Measurements from ENCODE around the gene SLX4IP.

Gene SLX4IP

DNA sequence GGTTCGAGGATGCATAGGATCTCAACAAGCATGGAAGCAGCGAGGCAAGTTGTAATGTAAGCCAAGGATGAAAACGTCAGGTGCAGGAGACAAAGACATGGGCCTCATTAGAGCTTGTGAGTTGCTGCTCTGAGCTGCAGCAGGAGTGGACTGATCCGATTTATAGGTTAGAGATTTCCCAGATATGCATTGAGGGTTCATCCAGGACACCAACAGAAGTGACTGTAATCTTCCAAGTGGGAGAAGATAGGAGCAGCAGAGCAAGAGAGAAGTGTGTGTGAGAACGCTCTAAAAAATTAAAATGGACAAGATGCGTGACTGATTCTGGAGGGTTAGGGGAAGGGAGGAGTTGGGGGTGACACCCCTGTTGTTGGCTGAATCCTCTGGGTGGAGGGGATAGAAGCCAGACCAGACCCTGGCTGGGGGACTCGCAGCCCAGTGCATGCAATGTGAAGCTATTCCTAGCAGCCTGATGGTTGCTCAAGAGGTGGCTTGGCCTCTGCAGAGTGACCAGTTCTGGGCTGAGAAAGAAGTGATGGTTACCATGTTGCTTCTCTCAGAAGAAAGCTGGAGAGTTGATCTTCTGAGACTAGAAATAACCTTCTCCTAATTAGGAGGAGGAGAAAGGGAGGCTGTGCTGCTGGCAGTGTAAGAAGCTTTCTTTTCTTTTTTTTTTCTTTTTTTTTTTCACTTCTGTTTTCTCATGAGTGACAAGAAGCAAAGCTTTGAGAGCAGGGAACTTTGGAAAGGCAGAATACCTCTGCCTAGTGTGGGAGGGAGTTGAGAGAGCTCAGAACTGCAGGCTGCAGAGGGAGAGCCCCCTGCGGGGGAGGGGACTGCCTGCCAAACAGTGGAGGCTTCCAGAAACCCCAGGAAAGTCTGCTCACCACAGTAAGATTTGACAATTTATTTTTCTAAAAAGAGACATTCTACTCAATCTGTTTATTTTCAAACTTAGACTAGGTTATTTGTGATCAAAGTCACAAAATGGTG is 116.9 kb downstream of the SLX4IP start:
- DNase-seq (ENCODE audit: low read depth) = no peak

DNA sequence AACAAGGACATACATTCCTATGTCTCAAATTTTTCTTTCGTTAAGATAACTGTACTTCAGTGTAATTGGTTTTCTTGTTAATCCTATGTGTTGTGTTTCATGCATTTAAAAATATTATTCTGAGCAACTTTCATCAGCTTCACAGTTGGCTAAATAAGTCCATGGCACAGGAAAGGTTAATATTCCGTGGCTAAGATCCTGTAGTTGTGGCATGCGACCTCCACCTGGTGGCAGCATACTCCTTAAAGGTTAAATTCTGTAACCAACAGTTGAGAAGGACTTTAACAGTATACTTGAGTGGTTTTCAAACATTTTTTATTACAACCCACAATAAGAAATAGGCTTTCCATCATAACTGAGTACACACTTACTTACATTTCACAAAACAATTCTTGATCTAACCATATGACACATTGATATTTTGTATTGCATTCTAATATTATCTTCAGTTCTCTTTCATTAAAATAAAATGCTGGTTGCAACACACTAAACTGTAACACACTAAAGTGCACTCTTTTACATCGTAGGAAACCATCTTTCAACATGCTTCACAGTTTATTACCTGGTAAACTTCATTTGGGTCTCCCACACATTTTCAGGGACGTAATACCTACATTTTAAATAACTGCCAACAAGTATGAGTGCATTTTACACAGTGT is 118.3 kb downstream of the SLX4IP start:
- DNase-seq (ENCODE audit: low read depth) = peak; percentile 7

DNA sequence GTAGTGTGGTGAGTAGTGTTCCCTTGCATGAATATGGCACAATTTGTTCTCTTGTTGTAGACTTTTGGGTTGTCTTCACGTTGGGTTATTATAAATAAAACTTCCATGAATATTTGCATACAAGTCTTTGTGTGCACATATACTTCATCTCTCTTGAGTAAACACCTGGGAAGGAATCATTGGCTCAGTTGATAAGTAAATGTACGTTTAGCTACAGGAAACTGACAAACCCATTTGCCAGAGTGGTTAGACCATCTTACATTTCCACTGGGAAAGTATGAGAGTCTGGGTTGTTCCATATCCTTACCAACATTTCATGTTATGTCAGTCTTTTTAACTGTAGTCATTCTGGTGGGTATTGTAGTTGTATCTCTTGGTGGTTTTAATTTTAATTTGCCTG is 119.2 kb downstream of the SLX4IP start:
- no peak for DNase-seq (ENCODE audit: low read depth)

- no peak for DNase-seq (ENCODE audit: low read depth)
Observed at GRCh38 chr20:10555393-10555792, 120.3 kb downstream of the SLX4IP start.

DNA sequence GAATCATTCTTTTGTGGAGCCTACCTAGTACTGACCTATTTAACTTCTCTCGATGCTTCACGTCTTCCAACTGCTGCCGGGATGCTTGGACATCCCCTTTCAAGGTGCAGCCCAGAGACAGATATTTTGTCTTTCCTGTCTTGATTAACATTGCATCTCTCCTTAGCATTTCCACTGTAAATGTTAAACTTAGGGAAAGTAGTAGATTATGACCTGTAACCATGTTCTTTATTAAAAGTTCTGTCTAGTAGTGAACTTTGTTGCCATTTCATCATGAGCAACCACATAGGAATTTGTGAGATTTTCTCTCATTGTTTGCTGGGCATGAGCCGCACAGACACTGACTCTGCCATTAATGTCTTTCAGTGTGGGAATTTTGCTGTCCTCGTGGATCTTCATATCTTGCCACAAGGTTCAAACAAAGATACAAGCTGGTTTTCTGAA is 120.8 kb downstream of the SLX4IP start:
- no peak for DNase-seq (ENCODE audit: low read depth)

GRCh38 chr20:10556519-10557083 is 121.5 kb downstream of the SLX4IP start:
- DNase-seq (ENCODE audit: low read depth) = no peak

DNA sequence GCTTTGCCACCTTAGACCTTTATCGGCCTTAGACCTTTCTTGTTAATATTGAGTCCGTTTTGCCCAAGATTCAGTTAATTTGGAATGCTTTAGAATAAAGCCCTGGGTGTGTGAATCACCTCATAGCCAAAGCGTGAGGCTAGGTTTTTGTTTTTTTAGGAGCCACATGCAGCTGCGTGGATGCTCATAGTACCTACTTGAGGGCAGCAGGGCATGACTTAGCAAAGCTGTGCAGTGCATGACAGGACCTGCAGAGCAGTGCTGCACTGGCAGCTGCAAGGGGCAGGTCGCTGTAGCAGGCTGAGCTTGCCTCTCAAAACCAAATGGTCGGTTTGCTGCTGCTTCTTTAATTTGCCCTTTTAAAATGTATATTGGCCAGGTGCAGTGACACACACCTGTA is 122.6 kb downstream of the SLX4IP start:
- DNase-seq (ENCODE audit: low read depth) = no peak

DNA sequence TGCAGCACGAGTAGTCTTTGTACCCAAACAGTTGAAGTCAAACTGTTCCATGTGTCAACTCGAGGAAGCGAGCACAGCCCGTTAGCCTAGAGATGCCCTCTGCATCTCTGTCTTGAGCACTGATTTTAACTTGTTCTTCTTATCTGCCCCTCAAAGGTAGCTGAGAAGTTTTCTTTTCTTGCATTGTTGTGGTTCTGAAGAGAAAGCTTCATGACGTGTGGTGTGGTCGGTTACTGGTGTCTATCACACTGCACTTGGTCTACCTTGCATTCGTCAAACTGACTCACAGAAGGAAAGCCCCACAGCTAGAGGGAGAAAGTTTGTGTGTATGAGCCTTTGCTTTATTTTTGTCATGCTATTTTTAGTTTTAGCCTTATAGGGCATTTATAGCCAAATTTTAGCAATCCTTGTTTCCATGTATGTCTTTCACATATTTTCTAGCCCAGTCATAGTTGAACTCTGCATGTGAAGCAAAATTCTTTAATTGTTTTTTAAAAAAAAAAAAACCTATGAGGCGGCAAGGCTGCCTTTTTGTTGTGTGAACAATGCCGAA is 123.6 kb downstream of the SLX4IP start:
- DNase-seq (ENCODE audit: low read depth) = peak; percentile 21

GRCh38 chr20:10559266-10559665 is 124.2 kb downstream of the SLX4IP start:
- DNase-seq (ENCODE audit: low read depth) = no peak

DNA sequence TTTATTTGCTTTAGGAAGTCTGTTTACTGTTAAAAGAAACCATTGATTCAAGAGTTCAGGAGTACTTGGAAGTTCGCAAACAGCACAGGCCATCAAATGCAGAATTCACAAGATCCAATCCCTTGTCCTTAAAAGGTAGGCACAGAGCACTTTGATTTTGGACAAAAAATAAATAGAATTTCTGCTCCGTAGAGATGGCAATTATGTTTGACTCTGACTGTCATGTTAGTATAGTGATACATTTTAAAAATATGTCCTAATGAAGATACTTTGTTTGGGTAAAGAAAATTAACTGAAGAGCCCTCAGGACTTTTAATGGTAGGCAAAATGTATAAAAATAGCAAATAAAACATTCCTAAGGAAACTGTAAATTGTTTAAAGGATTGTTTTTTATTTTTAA is 125.6 kb downstream of the SLX4IP start:
- no peak for DNase-seq (ENCODE audit: low read depth)

DNA sequence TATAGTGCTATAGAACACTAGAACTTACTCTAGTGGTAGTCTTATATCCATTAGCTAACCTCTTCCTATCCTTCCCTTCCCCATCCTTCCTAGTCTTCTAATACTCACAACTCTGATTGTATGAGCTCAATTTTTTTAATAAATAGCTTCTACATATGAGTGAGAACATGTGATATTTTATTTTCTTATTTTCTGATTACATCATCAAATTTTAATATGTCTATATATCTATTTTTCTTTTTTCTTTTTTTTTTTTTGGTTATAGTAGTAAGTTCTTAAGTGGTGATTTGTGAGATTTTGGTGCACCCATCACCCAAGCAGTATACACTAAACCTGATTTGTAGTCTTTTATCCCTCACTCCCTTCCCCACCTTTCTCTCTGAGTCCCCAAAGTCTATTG is 126.2 kb downstream of the SLX4IP start:
- DNase-seq (ENCODE audit: low read depth) = no peak

- no peak for DNase-seq (ENCODE audit: low read depth)
Observed at GRCh38 chr20:10562899-10563298, 127.8 kb downstream of the SLX4IP start.

DNA sequence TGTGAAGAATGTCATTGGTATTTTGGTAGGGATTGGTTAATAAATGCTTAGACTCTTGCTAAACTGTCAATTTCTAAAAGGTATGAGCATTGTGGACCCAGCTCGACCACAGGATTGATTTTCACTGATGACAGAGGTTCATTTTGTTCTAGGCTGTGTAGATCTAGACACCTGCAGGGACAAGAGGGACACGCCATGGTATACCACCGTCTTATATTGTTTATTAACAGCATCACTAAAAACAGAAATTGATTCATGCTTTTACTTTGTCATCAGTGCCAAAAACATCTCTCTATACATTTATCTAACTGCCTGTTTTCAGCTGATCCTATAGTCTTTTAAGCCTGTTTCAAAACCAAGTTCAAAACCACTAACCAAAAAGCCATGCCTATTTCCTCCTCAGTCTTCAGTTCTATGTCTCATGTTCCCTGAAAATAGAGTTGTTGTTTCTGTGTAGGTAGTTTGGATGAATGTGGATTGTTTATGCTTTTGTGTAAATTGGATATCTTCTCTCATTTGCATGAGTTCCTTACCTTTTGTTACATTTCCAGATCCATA is 128.9 kb downstream of the SLX4IP start:
- DNase-seq (ENCODE audit: low read depth) = no peak

GRCh38 chr20:10565191-10565921 is 130.3 kb downstream of the SLX4IP start:
- no peak for DNase-seq (ENCODE audit: low read depth)

DNA sequence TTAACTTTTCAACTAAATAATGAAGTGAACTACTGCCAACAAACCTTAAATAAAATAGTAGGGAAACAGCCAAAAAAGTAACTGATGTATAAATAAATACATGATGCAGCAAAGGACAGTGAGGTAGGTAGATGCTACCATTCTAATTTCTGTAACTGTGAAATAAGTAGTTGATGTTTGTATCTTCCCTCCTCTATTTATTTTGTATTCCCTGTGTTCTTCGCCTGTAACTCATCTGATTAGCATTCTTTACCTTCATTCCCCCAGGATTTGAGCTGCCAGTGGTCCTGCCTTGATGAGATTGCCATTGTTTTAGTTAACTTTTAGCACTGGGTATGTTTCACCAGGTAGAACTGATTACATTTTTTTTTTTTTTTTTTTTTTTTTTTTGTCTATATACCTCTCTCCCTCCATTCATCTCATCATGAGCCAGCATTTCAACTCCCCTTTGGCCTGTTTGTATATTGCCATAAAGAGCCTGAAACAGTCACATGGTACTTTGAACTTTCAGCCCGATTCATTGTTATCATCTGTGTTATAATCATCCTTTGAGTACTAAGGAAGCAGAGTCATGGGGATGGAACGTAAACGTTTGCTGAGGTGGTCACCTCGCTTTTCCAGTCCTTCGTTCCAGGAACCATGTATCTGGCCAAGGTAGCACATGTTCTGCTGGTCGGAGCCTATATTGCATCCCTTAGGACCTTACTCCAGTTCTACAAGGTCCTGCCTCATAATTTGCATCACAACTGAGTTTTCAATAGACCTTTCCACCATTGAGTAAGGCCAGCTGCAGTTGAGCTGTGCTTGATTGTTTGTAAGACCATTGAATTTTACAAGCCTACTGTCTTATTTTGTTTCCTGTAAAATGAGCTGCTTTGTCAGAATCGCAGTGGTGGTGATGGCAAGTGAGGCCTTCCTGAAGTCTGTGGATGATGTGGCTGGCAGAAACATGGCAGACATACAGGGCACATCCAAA is 131.1 kb downstream of the SLX4IP start:
- DNase-seq (ENCODE audit: low read depth) = no peak

GRCh38 chr20:10568032-10568431 is 132.9 kb downstream of the SLX4IP start:
- no peak for DNase-seq (ENCODE audit: low read depth)

DNA sequence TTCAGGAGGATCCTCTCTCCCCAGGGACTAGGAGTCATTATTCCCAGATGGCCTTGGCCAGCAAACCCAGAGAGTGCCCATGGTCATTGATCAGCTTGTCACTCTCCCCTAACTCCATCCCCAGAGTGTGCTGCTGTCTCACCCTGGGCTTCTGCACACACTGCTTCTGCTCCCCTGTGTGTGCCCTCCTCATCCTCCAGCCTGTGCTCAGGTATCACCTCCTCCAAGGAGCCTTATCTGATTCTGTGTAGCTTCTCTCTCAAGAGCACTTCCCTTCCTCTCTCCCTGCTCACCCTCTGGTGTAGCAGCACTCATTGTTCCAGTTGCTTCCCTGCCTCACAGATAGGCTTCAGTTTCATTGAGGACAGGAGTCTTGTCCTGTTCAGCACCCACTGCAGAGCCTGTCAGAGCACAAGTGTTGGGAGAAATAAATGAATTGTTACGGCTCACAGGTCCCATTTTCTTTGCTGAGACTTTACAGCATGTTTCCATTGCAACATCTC is 136.3 kb downstream of the SLX4IP start:
- no peak for DNase-seq (ENCODE audit: low read depth)

DNA sequence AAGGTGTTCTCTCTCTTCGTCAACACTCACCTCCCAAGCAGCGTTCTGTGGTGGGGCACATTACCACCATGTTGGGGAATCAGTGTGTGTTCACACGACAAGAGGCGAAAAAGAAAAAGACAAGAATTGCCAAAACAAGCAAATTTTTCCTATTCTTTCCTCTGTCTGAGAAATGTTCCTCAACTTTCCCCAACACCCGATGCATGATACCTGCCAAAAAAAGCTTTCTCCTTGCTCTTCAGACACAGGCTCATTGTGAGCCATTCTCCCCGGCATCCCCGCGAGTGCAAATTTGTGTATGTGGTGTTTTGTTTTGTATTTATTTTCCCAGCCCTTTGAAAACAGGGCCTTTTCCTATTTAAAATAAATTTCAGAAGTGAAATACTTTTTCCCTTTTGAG is 137.7 kb downstream of the SLX4IP start:
- DNase-seq (ENCODE audit: low read depth) = no peak

DNA sequence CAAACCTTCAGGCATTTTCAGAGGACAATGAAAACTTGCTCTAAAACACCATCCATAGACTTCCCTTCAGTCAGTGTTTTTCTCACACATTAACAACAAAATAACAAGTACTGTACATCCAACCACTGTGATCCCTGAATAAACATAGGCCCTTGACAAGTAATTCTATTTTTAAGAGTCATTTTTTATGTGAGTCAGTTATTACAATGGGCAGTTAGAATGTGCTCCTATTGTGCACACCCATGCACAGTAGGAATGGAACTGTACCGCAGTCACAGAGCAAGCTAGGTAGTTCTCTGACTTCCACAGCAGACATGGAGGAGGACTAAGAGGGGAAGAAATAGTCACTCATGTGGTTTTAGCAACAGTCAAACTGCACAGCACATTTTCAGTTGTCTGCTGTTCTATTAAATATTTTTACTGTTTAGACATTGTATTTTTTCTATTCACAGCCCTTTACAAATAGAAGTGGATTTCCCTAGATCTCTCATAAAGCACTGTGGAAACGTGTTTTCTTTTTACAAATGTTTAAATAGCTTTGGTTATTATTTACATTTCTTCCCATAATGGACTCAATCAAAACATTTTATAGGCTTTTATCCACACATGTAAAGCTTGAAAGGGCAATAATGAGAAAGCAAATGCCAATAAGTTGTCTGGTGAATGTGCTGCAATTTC is 138.3 kb downstream of the SLX4IP start:
- DNase-seq (ENCODE audit: low read depth) = no peak

DNA sequence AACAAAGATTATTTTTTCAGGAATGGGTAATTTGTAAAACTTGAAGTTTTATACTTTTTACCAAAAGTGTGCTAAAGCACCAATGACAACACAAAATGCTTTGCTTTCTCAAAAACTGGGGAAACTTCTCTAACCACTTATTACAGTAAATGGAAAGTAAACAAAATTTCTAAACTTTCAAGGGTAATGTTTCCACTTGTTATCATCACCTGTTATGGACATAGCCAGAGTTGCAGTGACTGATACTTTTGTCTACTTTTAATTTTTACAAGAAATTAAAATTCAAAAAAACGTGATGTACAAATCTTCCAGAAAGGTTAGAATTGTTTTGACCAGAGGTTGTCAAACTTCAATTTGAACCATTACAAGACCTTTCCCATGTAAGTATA is 138.8 kb downstream of the SLX4IP start:
- DNase-seq (ENCODE audit: low read depth) = no peak
